GM12878 (cell line): ENCODE results near the gene SMPD2. TPM values are rescaled to one million over a fixed set of nuclear protein-coding genes. Genes with fewer than 3 reads are reported as not detected.
A peak's percentile ranks its signal among the peaks of the same experiment; 100 is the strongest.

Experiments used
- ATAC-seq: fragments of 200-7000 bp; cut with Tn5 transposase; 3 replicates; pipeline ENCODE4 v1.9.1; 2020; ENCODE audit warnings: mild to moderate bottlenecking, moderate library complexity
- BruUV-seq: library from RNA; stranded (reverse); fragments of 400-500 nt; replicated peaks from 2 replicates; lab custom pipeline; 2021; lab: Mats Ljungman, UMichigan
- CTCF ChIA-PET: fragments of 300-600 bp; sonication (Branson Sonifier 250); formaldehyde crosslinking; extraction: SDS; loops from one replicate; lab custom pipeline; 2021; ENCODE audit warnings: inconsistent platforms; lab: Yijun Ruan, JAX
- POLR2A ChIA-PET: fragments of 350-600 bp; formaldehyde crosslinking; extraction: SDS; loops from one replicate; lab custom pipeline; 2021; ENCODE audit warnings: inconsistent platforms; lab: Charles Lee
- RAD21 ChIA-PET: fragments of 300-600 bp; sonication (Branson Sonifier 250); formaldehyde crosslinking; loops from one replicate; lab custom pipeline; 2023; ENCODE audit warnings: antibody characterized with exemption; ENCODE audit not compliant: unreplicated experiment; lab: Charles Lee
- SMC1A ChIA-PET: fragments of 300-600 bp; sonication (Branson Sonifier 250); formaldehyde crosslinking; loops from one replicate; lab custom pipeline; 2023; ENCODE audit not compliant: unreplicated experiment, uncharacterized antibody; lab: Charles Lee
- DNase-seq: peaks from one replicate; pipeline ENCODE4 v3.0.0-alpha.2; 2011; ENCODE audit warnings: low read depth, low spot score
- FAIRE-seq: peaks from 3 replicates; lab custom pipeline; 2011; peaks lifted over from hg19 to GRCh38; lab: Jason Lieb, UNC
- H2AFZ ChIP-seq: 2 replicates; pipeline ENCODE4 v1.6.0; 2011; ENCODE audit warnings: low read depth, low read length, control low read depth; ENCODE audit not compliant: control insufficient read depth
- H3K27ac ChIP-seq: 2 replicates; pipeline ENCODE4 v1.5.1; 2011; ENCODE audit warnings: control low read depth; ENCODE audit not compliant: control insufficient read depth, insufficient read depth
- H3K27me3 ChIP-seq, 2 experiments: replicated peaks in 1 of 2; 2 replicates each; pipeline versions ENCODE4 v1.6.0 to v1.6.1; 2011; ENCODE audit warnings: low read length in 1 of 2; ENCODE audit not compliant: control insufficient read depth in 2 of 2, insufficient read depth in 2 of 2
- H3K36me3 ChIP-seq, 2 experiments: 2 replicates each; pipeline ENCODE4 v1.5.1; 2011; ENCODE audit warnings: low read length in 1 of 2; ENCODE audit not compliant: control insufficient read depth in 2 of 2, insufficient read depth in 2 of 2
- H3K4me1 ChIP-seq: 2 replicates; pipeline ENCODE4 v1.6.1; 2011; ENCODE audit warnings: mild to moderate bottlenecking, low read length, moderate library complexity, mixed read lengths; ENCODE audit not compliant: control insufficient read depth, insufficient read depth
- H3K4me2 ChIP-seq: 2 replicates; pipeline ENCODE4 v1.6.0; 2011; ENCODE audit warnings: control low read depth; ENCODE audit not compliant: control insufficient read depth, insufficient read depth
- H3K4me3 ChIP-seq: fragments of 200-600 bp; sonication (generic); 2 replicates; pipeline ENCODE4 v1.5.1; 2016
- H3K79me2 ChIP-seq: 2 replicates; pipeline ENCODE4 v1.6.0; 2011; ENCODE audit warnings: low read length; ENCODE audit not compliant: control insufficient read depth, insufficient read depth
- H3K9ac ChIP-seq: 2 replicates; pipeline ENCODE4 v1.8.0; 2011; ENCODE audit warnings: low read length, control low read depth, mixed read lengths; ENCODE audit not compliant: control insufficient read depth, insufficient read depth
- H3K9me3 ChIP-seq: replicated peaks from 3 replicates; pipeline ENCODE4 v1.5.1; 2011; ENCODE audit warnings: mild to moderate bottlenecking, low read length; ENCODE audit not compliant: control insufficient read depth, insufficient read depth
- H4K20me1 ChIP-seq: 2 replicates; pipeline ENCODE4 v1.6.0; 2011; ENCODE audit not compliant: control insufficient read depth, insufficient read depth
- BCLAF1 ChIP-seq: fragments of 450-650 bp; IDR thresholded peaks from 2 replicates; pipeline ENCODE4 v1.6.1; 2017; ENCODE audit warnings: antibody characterized with exemption, mild to moderate bottlenecking, moderate library complexity
- CUX1 ChIP-seq: IDR thresholded peaks from 2 replicates; pipeline ENCODE4 v1.6.1; 2012; ENCODE audit warnings: improper control_type of control experiment, low read depth, low read length; ENCODE audit not compliant: insufficient replicate concordance
- E2F4 ChIP-seq: IDR thresholded peaks from 2 replicates; pipeline ENCODE4 v1.6.1; 2012; ENCODE audit warnings: low read depth, low read length, improper control_type of control experiment
- FOS ChIP-seq: IDR thresholded peaks from 3 replicates; pipeline ENCODE4 v1.6.1; 2011; ENCODE audit warnings: borderline replicate concordance; ENCODE audit not compliant: insufficient read length; ENCODE audit errors: extremely low read depth
- GABPA ChIP-seq: IDR thresholded peaks from 2 replicates; pipeline ENCODE4 v1.6.1; 2014; ENCODE audit warnings: antibody characterized with exemption, low read depth, mild to moderate bottlenecking, inconsistent platforms
- HDAC6 ChIP-seq: fragments of 200-600 bp; sonication (generic); IDR thresholded peaks from one replicate; pipeline ENCODE4 v1.8.0; 2017; ENCODE audit warnings: antibody characterized with exemption; ENCODE audit not compliant: unreplicated experiment
- KLF5 ChIP-seq: fragments of 450-650 bp; IDR thresholded peaks from 2 replicates; pipeline ENCODE4 v1.6.1; 2014; ENCODE audit warnings: mild to moderate bottlenecking; ENCODE audit not compliant: partially characterized antibody
- MEF2A ChIP-seq: IDR thresholded peaks from 2 replicates; pipeline ENCODE4 v1.6.1; 2011; ENCODE audit warnings: low read depth, mild to moderate bottlenecking, low read length, moderate library complexity; ENCODE audit not compliant: insufficient read depth
- NFYA ChIP-seq: IDR thresholded peaks from 2 replicates; pipeline ENCODE4 v1.6.1; 2011; ENCODE audit warnings: low read depth, mild to moderate bottlenecking, low read length, improper control_type of control experiment, borderline replicate concordance
- RFX5 ChIP-seq: IDR thresholded peaks from 2 replicates; pipeline ENCODE4 v1.6.1; 2011; ENCODE audit warnings: low read depth, low read length, improper control_type of control experiment
- WRNIP1 ChIP-seq: IDR thresholded peaks from 2 replicates; pipeline ENCODE4 v1.6.1; 2011; ENCODE audit warnings: low read depth, low read length, improper control_type of control experiment, borderline replicate concordance
- ZNF274 ChIP-seq: IDR thresholded peaks from one replicate; pipeline ENCODE4 v1.8.0; 2011; ENCODE audit not compliant: insufficient read length, insufficient read depth
- ZSCAN29 ChIP-seq: fragments of 450-650 bp; IDR thresholded peaks from 2 replicates; pipeline ENCODE4 v1.6.1; 2017; ENCODE audit warnings: mild to moderate bottlenecking, moderate library complexity
- WGBS: methylation state at CpG from one replicate; pipeline ENCODE4 v1.1.6; 2016; ENCODE audit warnings: low lambda C conversion rate; ENCODE audit not compliant: insufficient replicate concordance, insufficient coverage; ENCODE audit errors: missing lambda C conversion rate; 5-methylcytosine and 5-hydroxymethylcytosine counted together
- in situ Hi-C: fragments of 300-500 bp; cut with MboI; formaldehyde crosslinking; loops from 9 replicates; pipeline ENCODE4 v1.14.3; 2018; ENCODE audit warnings: mixed read lengths
- intact Hi-C: fragments of 100-400 bp; cut with micrococcal nuclease; formaldehyde crosslinking; loops from one replicate; pipeline ENCODE4 v1.14.2; 2022; ENCODE audit not compliant: unreplicated experiment
- polyA plus RNA-seq, 11 experiments: library from polyadenylated mRNA; depleted of rRNA in 4 of 11; unstranded in 6 of 11; stranded (reverse) in 5 of 11; fragments of >200 nt; fragmentation: Nextera tagmentation in 4 of 11; fragmentation: Illumina TruSeq in 1 of 11; extraction: Ambion mirVana in 4 of 11; extraction: Trizol in 1 of 11; gene quantifications; 1 replicate in 1 of 11; 2 replicates in 10 of 11; pipeline versions ENCODE4 v1.2.1 to v1.2.3, GENCODE V29; 2011 to 2016; ENCODE audit warnings: inconsistent platforms in 2 of 11, missing spikeins in 2 of 11, low read depth in 1 of 11
- total RNA-seq, 4 experiments: library from RNA; depleted of rRNA in 3 of 4; stranded (reverse); fragments of >200 nt in 3 of 4; fragmentation: Illumina TruSeq in 1 of 4; extraction: Trizol in 1 of 4; gene quantifications; 2 replicates each; pipeline versions ENCODE4 v1.2.1 to v1.2.3, GENCODE V29; 2013 to 2021

SMPD2 gene
- total and polyA plus RNA-seq, 10 of the 15 experiments (the other 5 are each of a cell fraction or from before 2014, with no cell fraction given) = 0.06 to 15.4 (median 9.7) TPM

GRCh38 chr6:109458774-109459531 lies 18.4 kb downstream of the SMPD2 start:
- Histone ChIP-seq H3K27me3 (no peaks in the 10 kb centered on the region), H2AFZ (no peak overlapping the region), H3K36me3 (peaks cover 0 to 16% of the 10 kb centered on the region in 2 experiments; a peak in 2 of 4 replicates), H3K4me2 (peak overlapping the region; percentile 69), H4K20me1 (no peaks in the 10 kb centered on the region), H3K4me3 (no peak overlapping the region), H3K79me2 (peaks cover 43% of the 10 kb centered on the region), H3K27ac (peak overlapping the region; percentile 75), H3K9me3 (no peaks in the 10 kb centered on the region; the same call in 1 of the 3 replicates), H3K4me1 (peaks cover 45% of the 10 kb centered on the region), H3K9ac (0 out of 2 replicates have a peak overlapping the region, but pooled peaks have one; percentile 25)
- DNase-seq (peak; percentile 56), ATAC-seq (peak; percentile 19), FAIRE-seq (no peak)
- in situ Hi-C loops (no loop called here), intact Hi-C loops (loop anchor here (2.0 to 5.0 kb wide), 3 partner anchors 14 to 362 kb away; partner anchors contain the start of genes CD164 and CEP57L1)
- BruUV-seq = no TSS peak
- ChIA-PET RAD21 (interaction anchor here (0.5 to 10.1 kb wide), 6 partner anchors 14 to 235 kb away, joined by 3 to 97 read pairs (median 8); partner anchors contain the start of genes PPIL6, SMPD2 and ZBTB24), CTCF (interaction anchor here (0.7 to 5.2 kb wide), 4 partner anchors 10 to 22 kb away, joined by 3 to 35 read pairs (median 13); partner anchors contain the start of gene ZBTB24), SMC1A (interaction anchor here (1.2 to 10.1 kb wide), 8 partner anchors 10 to 77 kb away, joined by 3 to 148 read pairs (median 5); partner anchors contain the start of genes CD164 and ZBTB24), POLR2A (interaction anchor here (0.6 to 13.1 kb wide), 3 partner anchors 23 to 355 kb away, joined by 3 to 132 read pairs (median 3); partner anchors contain the start of gene ZBTB24)
- WGBS = 2% methylated on average over 5 of the region's 5 CpGs
- no peak for TF ChIP-seq ZNF274
- TF ChIP-seq GABPA = no peak
- no peak for TF ChIP-seq WRNIP1
- no peak for TF ChIP-seq NFYA
- TF ChIP-seq ZSCAN29 = no peak
- no peak for TF ChIP-seq E2F4
- TF ChIP-seq CUX1 = no peak
- no peak for TF ChIP-seq FOS
- TF ChIP-seq KLF5 = no peak
- TF ChIP-seq RFX5 = no peak
- no peak for TF ChIP-seq HDAC6
- TF ChIP-seq BCLAF1 = no peak
- no peak for TF ChIP-seq MEF2A
